ENCODE data around the gene MID1IP1.

MID1IP1 gene

DNA sequence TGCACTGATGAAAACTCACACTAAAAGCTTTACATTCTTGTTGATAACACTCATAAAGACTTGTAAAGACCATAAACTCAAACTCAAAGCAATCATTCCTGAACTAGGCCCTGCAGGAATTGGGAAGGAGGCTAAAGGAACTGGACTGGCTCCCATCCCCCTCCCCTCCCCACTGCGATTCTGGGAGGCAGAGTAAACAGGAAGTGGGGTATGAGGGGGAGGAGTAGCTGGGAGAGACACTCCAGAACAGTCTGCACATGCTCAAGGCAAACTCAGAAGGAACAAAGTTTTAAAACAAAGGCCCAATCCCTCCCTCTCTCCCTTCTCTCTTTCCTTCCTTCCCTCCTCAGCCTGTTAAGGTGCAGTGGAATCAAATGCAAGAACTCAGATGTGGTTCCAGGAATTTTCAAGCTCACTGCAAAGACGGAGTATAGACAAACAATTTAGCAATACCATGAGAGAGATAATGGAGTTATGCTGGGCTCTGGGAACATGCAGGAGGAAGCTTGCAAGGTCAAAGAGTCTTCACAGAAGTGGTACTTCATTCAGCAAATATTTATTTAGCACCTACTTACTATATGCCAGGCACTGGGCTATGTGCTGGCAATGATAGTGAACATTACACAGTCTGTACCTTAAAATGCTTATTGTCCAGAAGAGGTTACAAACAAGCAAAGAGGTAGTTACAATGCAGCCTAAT lies 15.9 kb downstream of the MID1IP1 start:
- DNase-seq = peak; percentile 62

- no peak for DNase-seq
Measured at GRCh38 chrX:38819163-38819562, 17.9 kb downstream of the MID1IP1 start.

- DNase-seq = no peak
Measured at GRCh38 chrX:38819709-38820108, 18.4 kb downstream of the MID1IP1 start.

DNA sequence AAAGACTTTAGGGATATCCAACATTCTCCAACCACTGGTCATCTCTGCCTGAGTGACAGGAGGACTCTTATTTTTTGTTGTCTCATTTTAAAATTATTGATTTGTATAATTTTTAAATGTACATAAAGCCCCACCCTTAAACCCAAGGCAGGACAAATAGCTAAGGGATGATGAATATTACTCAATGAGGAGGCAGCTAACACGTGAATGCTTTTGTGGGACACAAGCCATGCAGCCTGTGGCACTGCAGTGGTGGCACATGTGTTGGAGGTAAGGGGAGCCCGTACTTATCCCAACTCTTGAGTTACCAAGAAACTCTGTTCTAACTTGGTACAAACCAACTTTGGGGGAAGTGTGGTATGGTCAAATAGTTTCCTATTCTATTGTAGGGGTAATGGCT lies 19.5 kb downstream of the MID1IP1 start:
- DNase-seq = no peak

DNA sequence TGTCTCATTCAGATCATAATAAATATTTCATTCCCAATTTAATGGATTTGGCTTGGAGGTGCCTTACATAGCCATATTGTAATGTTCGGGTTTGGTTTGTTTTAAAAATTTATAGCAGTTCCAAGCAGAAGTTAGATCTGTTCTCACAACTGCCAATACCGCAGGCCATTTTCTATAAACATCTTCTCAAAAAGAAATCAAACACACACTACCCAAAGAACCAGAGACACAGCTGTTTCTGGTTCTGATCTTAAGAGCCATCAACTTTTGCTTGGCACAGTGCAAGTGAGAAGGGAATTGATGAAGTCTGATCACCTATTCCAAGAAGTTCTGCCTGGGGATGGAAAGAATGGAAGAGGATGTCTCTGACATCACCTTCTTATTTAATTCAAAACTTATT lies 22.9 kb downstream of the MID1IP1 start:
- no peak for DNase-seq

DNA sequence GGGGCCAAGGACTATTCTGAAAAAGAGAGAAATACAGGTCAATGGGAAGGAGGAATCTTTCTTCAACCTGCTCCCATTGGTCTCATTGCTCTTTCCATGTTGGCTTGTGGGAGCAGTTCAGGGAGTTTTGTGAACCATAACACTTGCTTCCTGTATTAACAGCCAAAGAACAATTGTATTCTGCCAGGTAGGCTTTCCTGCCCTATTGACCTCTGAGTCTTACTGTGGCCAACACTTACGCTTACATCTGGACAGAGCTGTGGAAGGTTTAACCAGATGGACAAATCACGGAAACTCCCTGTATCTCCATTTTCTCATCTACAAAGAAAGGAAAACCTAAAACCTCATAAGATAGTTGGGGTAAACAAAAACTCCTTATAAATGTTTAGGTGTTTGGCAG lies 30.7 kb downstream of the MID1IP1 start:
- no peak for DNase-seq

DNA sequence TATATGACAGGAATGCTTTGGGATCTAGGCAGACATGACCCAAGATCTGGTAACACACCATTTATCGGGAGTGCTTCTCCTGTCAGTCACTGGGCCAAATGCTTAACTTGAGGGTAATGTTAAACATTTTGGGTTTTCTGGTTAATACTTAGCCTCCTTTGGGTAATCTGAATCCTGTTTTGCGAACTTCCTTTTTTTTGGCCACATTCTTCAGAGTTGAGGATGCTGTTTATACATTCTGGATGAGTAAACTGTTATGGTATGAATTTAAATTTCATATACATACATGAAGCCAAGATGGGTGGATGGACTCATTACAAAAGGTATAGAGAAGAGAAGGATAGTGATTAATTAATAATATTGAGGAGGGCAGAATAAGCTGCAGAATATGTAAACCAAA lies 36.1 kb downstream of the MID1IP1 start:
- DNase-seq = no peak

DNA sequence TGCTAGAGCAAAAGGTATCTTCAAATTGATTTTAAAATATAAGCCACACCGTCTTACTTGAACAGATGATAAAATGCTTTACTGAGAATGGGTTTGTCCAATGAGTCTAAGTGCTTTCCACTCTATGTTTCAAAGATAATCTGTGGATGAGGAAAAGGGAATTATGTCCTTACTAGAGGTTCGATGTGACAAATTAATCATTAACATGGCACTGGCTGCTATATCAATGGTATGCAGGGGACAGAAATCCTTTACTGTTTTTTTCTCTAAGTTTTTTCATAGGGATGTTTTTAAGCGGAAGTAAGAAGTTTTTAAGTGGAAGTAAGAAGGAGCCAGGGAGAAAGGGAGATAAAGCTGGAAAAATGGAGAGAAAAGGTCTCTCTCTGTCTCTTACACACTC lies 38.0 kb downstream of the MID1IP1 start:
- DNase-seq = no peak

DNA sequence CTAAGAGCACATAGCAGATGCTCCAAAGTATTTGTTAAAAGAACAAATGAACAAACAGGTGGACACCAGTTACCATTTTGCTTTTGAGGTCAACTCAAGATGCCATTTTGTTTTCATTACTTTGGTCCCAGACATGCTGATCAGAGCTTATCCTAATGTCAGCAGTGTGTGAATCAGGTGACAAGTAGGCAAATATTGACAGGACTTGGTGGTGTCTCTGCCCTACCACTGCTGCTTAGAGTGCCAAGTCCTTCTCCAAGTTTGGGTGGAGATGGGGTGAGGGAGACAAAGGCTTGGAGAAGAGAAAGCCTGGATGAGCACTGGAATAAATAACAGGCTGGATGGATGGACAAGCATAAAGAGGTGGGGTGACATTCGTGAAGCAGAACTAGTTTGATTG lies 38.7 kb downstream of the MID1IP1 start:
- DNase-seq = no peak

- DNase-seq = no peak
Measured at GRCh38 chrX:38841750-38842149, 40.5 kb downstream of the MID1IP1 start.

- no peak for DNase-seq
Measured at GRCh38 chrX:38845426-38845825, 44.2 kb downstream of the MID1IP1 start.

- DNase-seq = no peak
Measured at GRCh38 chrX:38847206-38847902, 46.1 kb downstream of the MID1IP1 start.

DNA sequence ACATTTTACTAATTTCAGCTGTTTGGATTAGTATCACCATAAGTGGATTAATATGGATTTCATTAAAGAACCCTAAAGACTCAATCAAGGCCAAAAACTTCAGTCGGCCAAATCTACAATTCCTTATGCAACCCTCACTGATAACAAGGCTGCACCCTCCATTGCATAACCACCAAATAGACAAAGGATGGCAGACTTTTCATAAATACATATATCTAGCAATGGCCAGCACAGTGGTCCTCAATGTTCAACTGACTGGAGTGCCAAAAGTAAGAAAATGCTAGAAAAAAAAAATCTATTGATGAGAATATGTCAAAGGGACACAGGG lies 46.6 kb downstream of the MID1IP1 start:
- DNase-seq = no peak

DNA sequence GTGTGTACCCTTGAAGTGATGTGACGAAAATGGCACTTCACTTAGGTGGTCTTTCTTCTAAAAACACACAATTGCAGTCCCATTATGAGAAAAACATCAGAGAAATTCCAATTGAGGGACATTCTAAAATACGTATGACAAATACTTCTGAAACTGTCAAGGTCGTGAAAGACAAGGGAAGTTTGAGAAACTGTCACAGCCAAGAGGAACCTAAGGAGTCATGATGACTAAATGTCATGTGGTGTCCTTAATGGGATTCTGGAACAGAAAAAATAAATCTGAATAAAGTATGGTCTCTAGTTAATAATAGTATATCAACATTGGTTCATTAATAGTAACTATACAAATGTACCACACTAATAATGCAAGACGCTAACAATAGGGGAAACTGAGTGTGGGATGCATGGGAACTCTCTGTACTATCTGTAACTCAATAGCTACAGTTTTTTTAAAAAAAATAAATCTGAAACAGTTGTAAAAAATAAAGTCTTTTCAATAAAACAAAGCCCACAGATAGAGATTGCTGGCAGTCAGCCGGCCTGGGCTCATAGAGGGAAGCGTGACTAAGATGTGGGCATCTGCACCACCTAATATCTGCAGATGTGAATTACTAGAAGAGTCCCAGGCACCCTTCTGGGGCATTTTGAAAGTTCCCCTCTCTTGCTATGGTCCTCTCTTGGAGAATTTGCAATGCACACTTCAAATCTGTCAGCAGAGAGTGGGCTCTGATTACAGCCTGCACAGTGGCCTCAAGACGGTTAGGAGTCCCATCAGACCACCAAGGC lies 47.6 kb downstream of the MID1IP1 start:
- DNase-seq = no peak

GRCh38 chrX:38850807-38851544 lies 49.7 kb downstream of the MID1IP1 start:
- DNase-seq = no peak

GRCh38 chrX:38854305-38854704 lies 53.0 kb downstream of the MID1IP1 start:
- no peak for DNase-seq
